ENCODE measurements around the gene ATE1.
"Not testable (repeated sequence)": the region's sequence is repeated elsewhere in the genome, so short reads cannot be mapped to it uniquely, and the experiment has no call there.

The ATE1 gene

GRCh38 chr10:121781101-121781500 is 146.7 kb downstream of the ATE1 start:
- DNase-seq: no peak

GRCh38 chr10:121774813-121775212 is 153.0 kb downstream of the ATE1 start:
- DNase-seq: no peak

GRCh38 chr10:121774404-121774803 is 153.4 kb downstream of the ATE1 start:
- no peak for DNase-seq

- no peak for DNase-seq
These were observed 154.9 kb downstream of the ATE1 start for GRCh38 chr10:121772884-121773283.

GRCh38 chr10:121772406-121772805 is 155.4 kb downstream of the ATE1 start:
- DNase-seq: no peak

- no peak for DNase-seq
These were observed 155.9 kb downstream of the ATE1 start for GRCh38 chr10:121771966-121772365.

GRCh38 chr10:121766426-121766825 is 161.4 kb downstream of the ATE1 start:
- no peak for DNase-seq

GRCh38 chr10:121765204-121765603 is 162.6 kb downstream of the ATE1 start:
- no peak for DNase-seq

GRCh38 chr10:121764233-121764942 is 163.4 kb downstream of the ATE1 start:
- no peak for DNase-seq

GRCh38 chr10:121757241-121757640 is 170.6 kb downstream of the ATE1 start:
- DNase-seq: not testable (repeated sequence)

- not testable (repeated sequence) for DNase-seq
These were observed 172.3 kb downstream of the ATE1 start for GRCh38 chr10:121755496-121755895.

- no peak for DNase-seq
These were observed 173.2 kb downstream of the ATE1 start for GRCh38 chr10:121754666-121755065.

- DNase-seq: peak; percentile 15
These were observed 173.9 kb downstream of the ATE1 start for GRCh38 chr10:121753726-121754476.

- no peak for DNase-seq
These were observed 176.6 kb downstream of the ATE1 start for GRCh38 chr10:121751191-121751760.

GRCh38 chr10:121747163-121747775 is 180.6 kb downstream of the ATE1 start:
- no peak for DNase-seq

- DNase-seq: no peak
These were observed 186.5 kb downstream of the ATE1 start for GRCh38 chr10:121741248-121741792.

- DNase-seq: no peak
These were observed 187.8 kb downstream of the ATE1 start for GRCh38 chr10:121740069-121740468.

GRCh38 chr10:121739114-121739513 is 188.7 kb downstream of the ATE1 start:
- no peak for DNase-seq

- no peak for DNase-seq
These were observed 191.3 kb downstream of the ATE1 start for GRCh38 chr10:121736315-121737130.

GRCh38 chr10:121735263-121735662 is 192.6 kb downstream of the ATE1 start:
- DNase-seq: no peak

- peak; percentile 15 for DNase-seq
These were observed 193.2 kb downstream of the ATE1 start for GRCh38 chr10:121734589-121735045.
